Measurements from ENCODE around the gene ATF7IP. TPM values are rescaled to one million over a fixed set of nuclear protein-coding genes. Genes with fewer than 3 reads are reported as not detected.

Gene ATF7IP, protein sequence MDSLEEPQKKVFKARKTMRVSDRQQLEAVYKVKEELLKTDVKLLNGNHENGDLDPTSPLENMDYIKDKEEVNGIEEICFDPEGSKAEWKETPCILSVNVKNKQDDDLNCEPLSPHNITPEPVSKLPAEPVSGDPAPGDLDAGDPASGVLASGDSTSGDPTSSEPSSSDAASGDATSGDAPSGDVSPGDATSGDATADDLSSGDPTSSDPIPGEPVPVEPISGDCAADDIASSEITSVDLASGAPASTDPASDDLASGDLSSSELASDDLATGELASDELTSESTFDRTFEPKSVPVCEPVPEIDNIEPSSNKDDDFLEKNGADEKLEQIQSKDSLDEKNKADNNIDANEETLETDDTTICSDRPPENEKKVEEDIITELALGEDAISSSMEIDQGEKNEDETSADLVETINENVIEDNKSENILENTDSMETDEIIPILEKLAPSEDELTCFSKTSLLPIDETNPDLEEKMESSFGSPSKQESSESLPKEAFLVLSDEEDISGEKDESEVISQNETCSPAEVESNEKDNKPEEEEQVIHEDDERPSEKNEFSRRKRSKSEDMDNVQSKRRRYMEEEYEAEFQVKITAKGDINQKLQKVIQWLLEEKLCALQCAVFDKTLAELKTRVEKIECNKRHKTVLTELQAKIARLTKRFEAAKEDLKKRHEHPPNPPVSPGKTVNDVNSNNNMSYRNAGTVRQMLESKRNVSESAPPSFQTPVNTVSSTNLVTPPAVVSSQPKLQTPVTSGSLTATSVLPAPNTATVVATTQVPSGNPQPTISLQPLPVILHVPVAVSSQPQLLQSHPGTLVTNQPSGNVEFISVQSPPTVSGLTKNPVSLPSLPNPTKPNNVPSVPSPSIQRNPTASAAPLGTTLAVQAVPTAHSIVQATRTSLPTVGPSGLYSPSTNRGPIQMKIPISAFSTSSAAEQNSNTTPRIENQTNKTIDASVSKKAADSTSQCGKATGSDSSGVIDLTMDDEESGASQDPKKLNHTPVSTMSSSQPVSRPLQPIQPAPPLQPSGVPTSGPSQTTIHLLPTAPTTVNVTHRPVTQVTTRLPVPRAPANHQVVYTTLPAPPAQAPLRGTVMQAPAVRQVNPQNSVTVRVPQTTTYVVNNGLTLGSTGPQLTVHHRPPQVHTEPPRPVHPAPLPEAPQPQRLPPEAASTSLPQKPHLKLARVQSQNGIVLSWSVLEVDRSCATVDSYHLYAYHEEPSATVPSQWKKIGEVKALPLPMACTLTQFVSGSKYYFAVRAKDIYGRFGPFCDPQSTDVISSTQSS
- total RNA-seq, result 10 to 100 TPM; 53.7 to 70.3 (median 56.3) TPM

DNA sequence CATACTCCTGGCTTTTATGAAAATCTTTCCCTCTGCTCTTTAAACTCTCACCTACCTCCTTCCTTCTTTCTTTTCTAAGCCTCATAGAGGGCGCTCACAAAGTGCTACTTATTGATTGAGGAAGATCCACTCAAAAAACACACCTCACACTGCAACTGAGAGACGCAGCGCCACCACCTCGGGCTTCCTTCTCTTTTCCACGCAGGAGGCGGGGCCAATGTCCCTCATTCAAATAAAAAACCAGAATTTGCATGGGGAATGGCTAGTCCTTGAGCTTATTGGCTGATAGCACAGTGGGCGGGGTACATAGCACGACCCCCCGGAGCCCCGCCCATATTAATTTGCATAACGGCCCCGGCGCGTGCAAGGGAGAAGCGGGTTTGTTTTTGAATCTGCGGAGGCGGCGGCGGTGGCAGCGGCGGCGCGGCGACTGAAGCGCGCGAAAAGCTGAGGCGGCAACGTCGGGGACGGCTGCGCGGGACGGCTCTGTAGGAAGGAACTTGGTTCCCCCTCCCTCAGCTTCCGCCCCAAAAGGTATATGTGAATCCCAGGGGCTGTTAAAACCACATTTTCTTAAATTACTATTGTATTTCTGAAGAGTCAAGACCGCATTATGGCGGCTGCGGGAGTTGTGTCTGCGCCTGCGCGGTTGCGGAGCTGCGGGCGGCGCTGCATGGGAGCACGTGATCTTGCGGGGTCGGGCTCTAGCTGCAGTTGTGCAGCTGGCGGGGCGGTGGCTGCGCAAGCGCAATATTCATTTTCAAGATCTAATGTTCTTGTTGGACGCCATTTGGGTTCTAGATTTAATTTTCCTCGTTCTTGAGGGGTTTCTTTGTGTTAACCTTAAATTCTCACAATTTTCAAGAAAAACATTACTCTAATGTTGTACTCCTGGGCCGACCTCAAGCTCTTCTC is at the start of gene ATF7IP:
Gene ATF7IP, plus strand, starts transcription at position 389 of the 915 bp plus-strand sequence. CDS start 58,234 bp downstream, outside the sequence.
- TF ChIP-seq, protein P1, sequence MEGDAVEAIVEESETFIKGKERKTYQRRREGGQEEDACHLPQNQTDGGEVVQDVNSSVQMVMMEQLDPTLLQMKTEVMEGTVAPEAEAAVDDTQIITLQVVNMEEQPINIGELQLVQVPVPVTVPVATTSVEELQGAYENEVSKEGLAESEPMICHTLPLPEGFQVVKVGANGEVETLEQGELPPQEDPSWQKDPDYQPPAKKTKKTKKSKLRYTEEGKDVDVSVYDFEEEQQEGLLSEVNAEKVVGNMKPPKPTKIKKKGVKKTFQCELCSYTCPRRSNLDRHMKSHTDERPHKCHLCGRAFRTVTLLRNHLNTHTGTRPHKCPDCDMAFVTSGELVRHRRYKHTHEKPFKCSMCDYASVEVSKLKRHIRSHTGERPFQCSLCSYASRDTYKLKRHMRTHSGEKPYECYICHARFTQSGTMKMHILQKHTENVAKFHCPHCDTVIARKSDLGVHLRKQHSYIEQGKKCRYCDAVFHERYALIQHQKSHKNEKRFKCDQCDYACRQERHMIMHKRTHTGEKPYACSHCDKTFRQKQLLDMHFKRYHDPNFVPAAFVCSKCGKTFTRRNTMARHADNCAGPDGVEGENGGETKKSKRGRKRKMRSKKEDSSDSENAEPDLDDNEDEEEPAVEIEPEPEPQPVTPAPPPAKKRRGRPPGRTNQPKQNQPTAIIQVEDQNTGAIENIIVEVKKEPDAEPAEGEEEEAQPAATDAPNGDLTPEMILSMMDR (IDR thresholded peaks at IDR 0.05; ENCODE audit: low read depth), result no peak

GRCh38 chr12:14317362-14318146 is 47.9 kb upstream of the ATF7IP start:
- TF ChIP-seq, protein P1 (IDR thresholded peaks at IDR 0.05; ENCODE audit: low read depth), result no peak

GRCh38 chr12:14322403-14322802 is 43.1 kb upstream of the ATF7IP start:
- TF ChIP-seq, protein P1 (IDR thresholded peaks at IDR 0.05; ENCODE audit: low read depth), result no peak

- TF ChIP-seq, protein P1 (IDR thresholded peaks at IDR 0.05; ENCODE audit: low read depth), result no peak
Observed at GRCh38 chr12:14325716-14326343, 39.7 kb upstream of the ATF7IP start.

- TF ChIP-seq, protein P1 (IDR thresholded peaks at IDR 0.05; ENCODE audit: low read depth), result no peak
Observed at GRCh38 chr12:14326699-14327098, 38.8 kb upstream of the ATF7IP start.
